Skeletal muscle satellite cell (primary cell): ENCODE results near the gene MTOR.
A peak's percentile ranks its signal among the peaks of the same experiment; 100 is the strongest.
"Not testable (repeated sequence)": the region's sequence is repeated elsewhere in the genome, so short reads cannot be mapped to it uniquely, and the experiment has no call there.

Experiments used
- H3K27me3 ChIP-seq: 2 replicates; pipeline ENCODE4 v1.7.0; 2013; ENCODE audit warnings: low read length; ENCODE audit not compliant: control insufficient read depth, insufficient read depth
- H3K36me3 ChIP-seq: 2 replicates; pipeline ENCODE4 v1.7.0; 2013; ENCODE audit warnings: mild to moderate bottlenecking, control low read depth, low read length; ENCODE audit not compliant: insufficient read depth
- H3K4me1 ChIP-seq: 2 replicates; pipeline ENCODE4 v1.7.0; 2013; ENCODE audit warnings: low read length; ENCODE audit not compliant: control insufficient read depth, insufficient read depth
- H3K4me2 ChIP-seq: 2 replicates; pipeline ENCODE4 v1.7.0; 2013; ENCODE audit warnings: mild to moderate bottlenecking, low read length
- H3K4me3 ChIP-seq: 2 replicates; pipeline ENCODE4 v1.7.0; 2013; ENCODE audit warnings: low read length
- H3K9ac ChIP-seq: 2 replicates; pipeline ENCODE4 v1.7.0; 2013; ENCODE audit warnings: mild to moderate bottlenecking, low read depth, low read length, moderate library complexity
- H3K9me3 ChIP-seq: replicated peaks from 2 replicates; pipeline ENCODE4 v1.7.0; 2013; ENCODE audit warnings: mild to moderate bottlenecking, control low read depth, low read length

The MTOR gene

DNA sequence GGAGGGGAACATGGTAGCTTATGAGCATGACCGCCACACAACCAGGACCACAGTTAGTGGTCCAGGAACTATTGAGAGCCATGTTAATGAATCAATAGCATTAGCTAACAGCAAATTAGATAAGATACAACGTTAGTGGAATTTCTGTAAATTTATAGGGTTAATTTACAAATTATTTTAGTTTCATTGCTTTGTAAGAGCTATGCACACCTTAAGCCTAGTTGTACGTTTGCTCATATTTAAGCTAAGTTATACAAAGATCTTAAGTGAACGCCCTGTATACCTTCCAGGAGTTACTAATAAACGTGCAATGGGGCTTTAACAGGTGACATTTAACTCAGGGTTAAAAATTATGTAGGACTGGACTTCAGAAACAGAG is 163.4 kb downstream of the MTOR start:
- Histone ChIP-seq H3K4me3 (peak overlapping the region; percentile 99), H3K9me3 (no peaks in the 10 kb centered on the region), H3K4me1 (peaks cover 12% of the 10 kb centered on the region), H3K9ac (peak overlapping the region; percentile 99), H3K27me3 (no peaks in the 10 kb centered on the region), H3K4me2 (peak overlapping the region; percentile 82), H3K36me3 (peaks cover 24% of the 10 kb centered on the region)

DNA sequence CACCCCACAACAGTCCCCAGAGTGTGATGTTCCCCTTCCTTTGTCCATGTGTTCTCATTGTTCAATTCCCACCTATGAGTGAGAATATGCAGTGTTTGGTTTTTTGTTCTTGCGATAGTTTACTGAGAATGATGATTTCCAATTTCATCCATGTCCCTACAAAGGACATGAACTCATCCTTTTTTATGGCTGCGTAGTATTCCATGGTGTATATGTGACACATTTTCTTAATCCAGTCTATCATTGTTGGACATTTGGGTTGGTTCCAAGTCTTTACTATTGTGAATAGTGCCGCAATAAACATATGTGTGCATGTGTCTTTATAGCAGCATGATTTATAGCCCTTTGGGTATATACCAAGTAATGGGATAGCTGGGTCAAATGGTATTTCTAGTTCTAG is 178.6 kb downstream of the MTOR start:
- H3K9ac ChIP-seq, H3K27me3 ChIP-seq, H3K4me1 ChIP-seq, H3K9me3 ChIP-seq, H3K4me3 ChIP-seq, H3K4me2 ChIP-seq: not testable (repeated sequence)
- peaks cover 53% of the 10 kb centered on the region for H3K36me3 ChIP-seq

DNA sequence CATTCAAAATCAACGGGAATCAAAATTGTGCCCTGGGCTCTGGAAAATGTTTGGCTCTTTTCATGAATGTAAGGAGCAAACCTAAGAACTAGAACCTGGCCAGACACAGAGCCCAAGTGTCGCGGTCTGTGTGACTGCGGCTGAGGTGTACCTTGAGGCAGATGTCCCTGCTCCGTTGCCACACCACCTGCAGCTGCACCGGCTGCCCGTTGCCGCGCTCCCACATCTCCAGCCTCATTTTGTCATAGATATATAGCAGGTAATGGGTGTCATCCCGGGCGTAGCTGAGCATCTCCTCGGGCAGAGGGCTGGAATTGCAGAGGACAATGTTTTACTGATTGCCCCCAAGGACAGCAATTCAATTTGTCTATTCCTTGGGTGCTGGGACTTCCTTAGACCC is 181.4 kb downstream of the MTOR start:
- H3K9me3 ChIP-seq: no peaks in the 10 kb centered on the region
- peaks cover 57% of the 10 kb centered on the region for H3K36me3 ChIP-seq
- H3K4me1 ChIP-seq: no peaks in the 10 kb centered on the region
- no peak overlapping the region for H3K9ac ChIP-seq
- no peak overlapping the region for H3K4me2 ChIP-seq
- no peak overlapping the region for H3K4me3 ChIP-seq
- no peaks in the 10 kb centered on the region for H3K27me3 ChIP-seq

DNA sequence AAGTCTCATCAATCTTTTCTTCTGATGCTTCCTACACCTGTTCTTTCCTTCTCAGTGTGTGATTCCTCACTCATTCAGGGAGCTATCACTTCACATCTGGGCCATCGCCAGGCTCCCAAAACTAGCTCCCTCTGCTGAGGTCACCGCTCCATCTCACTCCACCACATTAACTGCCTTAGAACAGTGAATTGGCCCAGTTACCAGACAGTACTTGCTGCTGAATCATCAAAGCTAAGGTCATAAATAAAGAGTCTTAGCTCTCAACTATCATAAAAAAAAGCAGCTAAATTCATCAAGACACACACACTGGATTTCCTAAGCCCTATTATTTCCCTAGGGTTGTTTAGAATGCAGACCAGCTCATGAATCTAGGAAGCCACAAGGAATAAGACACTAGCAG is 183.7 kb downstream of the MTOR start:
- no peaks in the 10 kb centered on the region for H3K4me1 ChIP-seq
- H3K9ac ChIP-seq: no peak overlapping the region
- no peak overlapping the region for H3K4me3 ChIP-seq
- no peaks in the 10 kb centered on the region for H3K27me3 ChIP-seq
- H3K9me3 ChIP-seq: no peaks in the 10 kb centered on the region
- no peak overlapping the region for H3K4me2 ChIP-seq
- H3K36me3 ChIP-seq: peaks cover 74% of the 10 kb centered on the region

DNA sequence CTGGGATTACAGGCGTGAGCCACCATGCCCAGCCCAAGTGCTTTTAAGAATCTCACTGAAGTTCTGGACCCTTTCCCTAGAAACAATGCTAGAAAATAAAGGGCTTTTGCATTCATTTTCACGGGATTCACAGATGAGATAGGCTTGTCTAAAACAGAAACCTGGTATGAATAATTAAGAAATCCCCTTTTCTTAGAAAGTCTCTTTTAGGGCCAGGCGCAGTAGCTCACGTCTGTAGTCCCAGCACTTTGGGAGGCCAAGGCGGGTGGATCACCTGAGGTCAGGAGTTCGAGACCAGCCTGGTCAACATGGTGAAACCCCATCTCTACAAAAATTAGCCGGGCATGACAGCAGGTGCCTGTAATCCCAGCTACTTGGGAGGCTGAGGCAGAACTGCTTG is 189.0 kb downstream of the MTOR start:
- H3K36me3 ChIP-seq: peaks cover 84% of the 10 kb centered on the region
- H3K9ac ChIP-seq, H3K27me3 ChIP-seq, H3K4me2 ChIP-seq, H3K4me1 ChIP-seq, H3K9me3 ChIP-seq, H3K4me3 ChIP-seq: not testable (repeated sequence)

DNA sequence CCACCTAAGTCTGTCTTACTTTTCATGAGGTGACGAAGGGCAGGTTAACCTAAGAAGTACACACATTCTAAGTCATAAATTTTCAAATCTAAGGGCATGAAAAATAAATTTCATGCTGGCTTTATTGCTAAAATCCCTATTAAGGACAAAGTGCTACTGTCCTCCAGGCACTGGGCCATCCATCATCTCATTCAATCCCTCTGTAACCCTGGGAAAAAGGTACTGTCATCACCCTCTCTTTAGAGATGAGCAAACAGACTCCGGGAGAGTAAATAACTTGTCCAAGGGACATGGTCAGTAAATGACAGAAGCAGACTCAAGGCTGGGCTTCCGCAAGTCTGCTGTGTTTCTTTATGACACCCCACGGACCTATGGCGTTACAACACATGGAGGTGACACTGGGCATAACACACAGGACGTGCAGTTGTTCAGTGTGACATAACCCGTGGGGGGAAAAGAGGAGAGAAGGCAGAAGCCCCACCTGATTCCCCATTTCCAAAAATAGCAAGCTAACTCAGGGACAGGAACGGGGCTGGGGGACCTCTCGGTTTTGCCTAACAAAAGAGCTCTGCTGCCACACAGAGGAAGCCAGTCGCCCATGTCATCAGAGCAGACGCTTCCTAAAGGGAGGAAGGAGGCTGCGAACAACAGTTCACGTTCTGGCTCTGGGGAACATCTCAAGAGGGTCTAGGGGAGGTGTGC is 190.0 kb downstream of the MTOR start:
- Histone ChIP-seq H3K36me3 (peaks cover 88% of the 10 kb centered on the region), H3K9ac (no peak overlapping the region), H3K4me1 (no peaks in the 10 kb centered on the region), H3K9me3 (no peaks in the 10 kb centered on the region), H3K27me3 (no peaks in the 10 kb centered on the region), H3K4me2 (no peak overlapping the region), H3K4me3 (no peak overlapping the region)

DNA sequence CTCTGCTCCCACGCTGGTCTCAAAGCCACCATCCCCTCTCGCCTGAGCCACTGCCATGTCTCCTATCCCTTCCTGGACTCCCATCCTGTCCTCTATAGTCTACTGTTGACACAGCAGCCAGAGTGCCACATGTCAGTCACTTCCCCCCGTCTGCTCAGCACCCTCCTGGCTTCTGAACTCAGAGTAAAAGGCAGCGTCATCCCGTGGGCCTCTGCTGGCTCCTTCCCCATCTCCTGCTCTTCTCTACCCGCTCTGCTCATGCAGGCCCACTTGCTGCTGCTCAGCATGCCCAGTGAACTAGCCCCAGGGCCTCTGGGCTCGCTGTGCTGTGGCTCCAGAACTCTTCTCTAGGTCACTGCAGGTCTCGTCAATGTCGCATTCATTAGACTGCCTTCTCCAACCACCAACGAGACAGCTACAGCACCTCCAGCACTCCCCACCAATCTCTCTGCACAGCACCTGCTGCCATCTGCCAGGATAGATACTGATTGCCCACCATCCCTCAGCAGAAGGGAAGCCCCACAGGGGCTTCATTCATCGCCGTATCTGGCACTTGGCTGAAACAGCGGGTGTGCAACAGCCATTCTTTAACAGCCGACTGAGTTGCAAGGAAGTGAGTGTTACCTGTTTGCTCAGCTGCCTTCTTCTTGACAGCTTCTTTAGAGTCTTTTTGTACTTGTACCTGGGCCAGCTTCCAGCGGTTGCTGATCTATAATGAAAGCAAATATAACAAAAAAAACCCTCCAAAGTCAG is 190.7 kb downstream of the MTOR start:
- no peaks in the 10 kb centered on the region for H3K9me3 ChIP-seq
- no peaks in the 10 kb centered on the region for H3K27me3 ChIP-seq
- H3K9ac ChIP-seq: no peak overlapping the region
- H3K36me3 ChIP-seq: peaks cover 83% of the 10 kb centered on the region
- no peak overlapping the region for H3K4me3 ChIP-seq
- H3K4me1 ChIP-seq: no peaks in the 10 kb centered on the region
- no peak overlapping the region for H3K4me2 ChIP-seq

DNA sequence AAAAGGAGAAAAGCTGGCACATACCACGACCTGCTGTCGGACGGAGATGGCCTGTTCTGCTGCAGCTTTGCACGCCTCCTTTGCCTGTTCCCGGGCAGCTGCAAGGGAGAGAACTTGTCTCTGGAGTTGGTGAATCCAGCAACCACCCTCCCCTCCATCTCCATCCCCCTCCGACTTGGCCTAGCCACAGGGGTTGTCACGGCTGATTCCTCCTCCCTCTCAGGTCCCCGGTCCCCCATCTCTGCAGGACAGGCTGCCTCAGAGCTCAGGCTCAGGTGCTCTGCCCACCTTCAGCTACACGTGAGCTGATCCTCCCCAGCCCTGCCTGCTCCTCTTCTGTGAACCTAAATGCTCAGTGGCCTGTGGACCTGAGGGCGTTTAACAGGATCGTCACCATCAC is 191.5 kb downstream of the MTOR start:
- Histone ChIP-seq H3K27me3 (no peaks in the 10 kb centered on the region), H3K4me1 (no peaks in the 10 kb centered on the region), H3K9ac (no peak overlapping the region), H3K4me2 (no peak overlapping the region), H3K36me3 (peaks cover 81% of the 10 kb centered on the region), H3K4me3 (no peak overlapping the region), H3K9me3 (no peaks in the 10 kb centered on the region)

DNA sequence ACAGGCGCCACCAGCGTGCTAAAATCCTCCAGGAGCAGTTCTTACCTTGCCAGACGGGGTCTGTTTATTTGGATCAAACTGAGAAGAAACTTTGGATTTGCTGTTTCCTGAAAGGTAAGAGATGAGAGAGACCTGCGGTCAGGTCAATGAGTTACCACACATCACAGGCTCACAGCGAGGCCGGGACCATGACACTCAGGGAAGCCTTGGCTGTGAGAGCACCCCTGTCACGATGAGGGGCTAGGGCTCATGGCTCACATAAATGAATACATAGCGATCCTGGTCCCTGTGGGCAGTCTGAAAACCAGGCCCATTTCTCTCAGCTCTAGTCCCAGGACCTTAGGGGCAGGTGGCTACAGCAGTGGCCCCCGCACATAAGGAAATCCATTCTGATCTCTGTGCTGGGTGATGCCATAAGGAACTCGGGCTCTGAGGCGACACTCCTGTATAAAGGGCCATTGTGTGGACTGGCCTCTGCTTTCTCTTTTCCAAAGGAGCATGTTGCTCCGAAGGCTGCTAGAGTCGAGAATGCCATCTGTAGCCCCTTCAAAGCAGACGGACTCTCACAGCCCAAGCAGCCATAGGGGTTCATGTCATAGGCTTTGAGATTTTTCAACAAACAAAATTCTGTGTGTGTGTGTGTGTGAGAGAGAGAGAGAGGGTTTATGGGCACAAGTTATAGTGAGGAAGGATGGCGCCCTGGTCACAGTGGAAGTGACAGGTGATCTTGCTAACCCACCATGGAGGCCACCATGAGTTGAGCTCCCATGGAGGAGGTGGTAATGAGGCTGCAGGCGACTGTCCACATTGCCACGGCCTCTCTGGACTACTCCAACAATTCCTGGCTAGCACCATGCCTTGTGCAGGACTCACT is 193.5 kb downstream of the MTOR start:
- no peaks in the 10 kb centered on the region for H3K27me3 ChIP-seq
- peaks cover 80% of the 10 kb centered on the region for H3K36me3 ChIP-seq
- no peaks in the 10 kb centered on the region for H3K9me3 ChIP-seq
- H3K4me1 ChIP-seq: no peaks in the 10 kb centered on the region
- no peak overlapping the region for H3K4me2 ChIP-seq
- H3K4me3 ChIP-seq: no peak overlapping the region
- H3K9ac ChIP-seq: no peak overlapping the region

DNA sequence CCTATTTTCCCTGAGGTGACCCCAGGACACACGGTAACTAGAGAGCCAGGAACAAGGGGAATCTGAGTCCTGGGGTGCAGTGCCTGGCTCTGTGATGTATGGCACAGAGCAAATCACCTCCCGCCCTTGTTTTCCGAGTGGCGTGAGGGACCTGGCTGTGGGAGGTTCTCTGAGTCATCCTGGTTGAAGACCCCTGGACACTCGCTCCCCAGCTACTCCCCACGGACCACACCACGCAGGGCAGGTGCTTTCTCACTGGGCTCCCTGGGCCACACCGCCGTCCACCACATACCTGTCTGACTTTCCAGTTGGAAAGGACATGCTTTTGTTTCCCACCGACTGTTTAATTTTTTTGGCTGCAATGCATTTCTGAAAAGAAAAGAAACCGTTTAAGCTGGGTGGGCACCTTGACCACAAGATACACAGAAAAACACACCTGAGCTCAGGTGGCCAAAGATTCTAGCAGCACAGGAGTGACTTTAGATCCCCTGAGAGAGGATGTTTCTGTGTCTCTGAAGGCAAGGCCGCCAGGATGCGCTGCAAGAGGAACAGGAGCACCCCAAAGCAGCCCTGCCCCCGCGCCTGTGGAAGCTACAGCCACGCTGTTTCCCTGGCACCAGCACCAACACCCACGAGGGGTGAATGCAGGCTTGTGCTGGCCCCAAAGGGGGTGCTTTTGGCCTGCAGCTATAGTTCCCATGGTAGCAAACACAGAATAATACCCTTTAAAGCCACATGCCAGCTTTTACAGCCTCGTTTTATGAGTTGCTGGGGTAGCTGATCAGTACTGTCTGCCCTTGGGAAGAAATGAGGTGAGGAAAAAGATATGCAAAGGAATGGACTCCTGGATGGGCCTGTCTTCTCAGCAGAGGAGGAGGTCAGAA is 194.4 kb downstream of the MTOR start:
- Histone ChIP-seq H3K4me1 (peaks cover 4% of the 10 kb centered on the region), H3K4me3 (no peak overlapping the region), H3K36me3 (peaks cover 79% of the 10 kb centered on the region), H3K9ac (no peak overlapping the region), H3K27me3 (no peaks in the 10 kb centered on the region), H3K4me2 (no peak overlapping the region), H3K9me3 (no peaks in the 10 kb centered on the region)

DNA sequence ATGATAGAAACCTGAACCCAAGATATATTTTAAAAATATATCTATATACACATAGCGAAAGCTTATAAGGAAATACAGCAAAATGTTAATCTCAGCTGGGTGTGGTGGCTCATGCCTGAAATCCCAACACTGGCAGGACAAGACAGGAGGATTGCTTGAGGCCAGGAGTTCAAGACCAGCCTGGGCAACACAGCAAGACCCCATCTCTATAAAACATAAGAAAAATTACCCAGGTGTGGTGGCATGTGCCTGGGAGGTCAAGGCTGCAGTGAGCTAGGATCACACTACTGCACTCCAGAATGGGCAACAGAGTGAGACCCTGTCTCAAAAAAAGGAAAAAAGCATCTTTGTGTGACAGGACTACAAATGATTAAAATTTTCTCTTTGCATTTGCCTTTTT is 196.6 kb downstream of the MTOR start:
- Histone ChIP-seq H3K27me3 (no peaks in the 10 kb centered on the region), H3K9me3 (no peaks in the 10 kb centered on the region), H3K36me3 (peaks cover 64% of the 10 kb centered on the region), H3K4me1 (peaks cover 11% of the 10 kb centered on the region), H3K4me2 (no peak overlapping the region), H3K4me3 (no peak overlapping the region), H3K9ac (no peak overlapping the region)
